Measurements from ENCODE around the gene MACROD2. TPM values are rescaled to one million over a fixed set of nuclear protein-coding genes. Genes with fewer than 3 reads are reported as not detected.

Gene MACROD2
- total RNA-seq, 2 experiments from 2014 or later = not detected

DNA sequence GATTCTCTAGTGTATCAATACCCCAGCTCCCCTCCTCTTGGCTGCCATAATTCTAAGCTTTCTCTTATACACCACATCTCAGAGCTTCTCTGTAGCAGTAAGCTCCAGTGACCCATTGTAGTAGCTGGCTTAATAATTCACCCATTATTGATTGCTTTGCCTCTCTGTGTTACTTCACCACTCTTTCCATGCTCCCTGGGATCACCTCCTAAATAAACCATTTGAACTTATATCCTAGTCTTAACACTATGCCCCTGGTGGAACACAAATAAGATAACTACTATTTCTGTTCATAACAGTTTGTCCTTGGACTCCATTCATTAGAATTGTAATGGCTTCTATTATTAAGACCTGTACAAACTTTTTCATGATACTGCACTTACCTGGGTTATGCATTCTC is 1819.0 kb downstream of the MACROD2 start:
- POLR2A ChIA-PET = no interaction called here
- Mint-ChIP-seq H3K27me3 (no peaks in the 10 kb centered on the region), H3K36me3 (ENCODE audit: low read depth) (no peaks in the 10 kb centered on the region), H3K27ac (no peak overlapping the region), H3K4me1 (no peaks in the 10 kb centered on the region), H3K4me3 (no peak overlapping the region), H3K9me3 (peaks cover 3% of the 10 kb centered on the region)
- DNase-seq = no peak
- CTCF ChIA-PET = no interaction called here

DNA sequence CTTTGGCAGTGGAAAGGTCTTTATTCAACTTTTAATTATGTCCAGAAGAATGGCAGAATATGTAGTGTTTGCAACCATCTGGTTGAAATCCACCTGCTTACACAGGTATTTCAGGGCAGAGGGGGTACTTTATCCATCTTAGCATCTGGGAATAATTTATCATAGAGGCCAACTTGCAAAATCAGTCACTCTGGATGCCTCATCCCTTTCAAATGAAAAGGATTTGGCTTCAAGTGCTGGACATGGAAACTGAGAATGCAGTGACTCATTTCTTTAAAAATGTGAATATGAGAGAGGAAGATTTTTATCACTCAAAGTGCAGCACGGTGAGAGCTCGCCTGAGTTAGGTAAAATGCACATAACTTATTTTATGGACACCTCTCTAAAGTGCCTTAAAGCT is 1819.6 kb downstream of the MACROD2 start:
- Mint-ChIP-seq H3K27ac (no peak overlapping the region), H3K27me3 (no peaks in the 10 kb centered on the region), H3K4me3 (no peak overlapping the region), H3K9me3 (peaks cover 3% of the 10 kb centered on the region), H3K4me1 (no peaks in the 10 kb centered on the region), H3K36me3 (ENCODE audit: low read depth) (no peaks in the 10 kb centered on the region)
- ChIA-PET CTCF (no interaction called here), POLR2A (no interaction called here)
- DNase-seq = no peak

DNA sequence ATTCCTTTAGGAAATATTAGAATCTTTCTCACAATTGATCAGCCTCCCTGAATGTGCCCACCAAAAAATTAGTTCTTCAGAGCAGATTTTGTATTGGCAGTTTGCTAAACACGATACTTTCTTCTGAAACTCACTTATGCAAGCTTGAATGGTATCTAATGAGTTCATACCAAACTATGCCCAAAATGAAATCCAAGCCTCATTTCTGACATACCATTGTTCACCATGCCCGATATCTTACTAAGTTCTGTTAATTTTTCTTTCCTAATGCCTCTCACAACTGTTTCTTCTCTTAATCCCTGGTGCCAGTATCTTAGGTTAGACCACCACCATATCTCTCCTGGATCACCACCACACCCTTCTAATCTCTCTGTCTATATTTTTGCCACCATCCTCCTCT is 1822.0 kb downstream of the MACROD2 start:
- no peak overlapping the region for H3K4me3 Mint-ChIP-seq
- no peak overlapping the region for H3K27ac Mint-ChIP-seq
- no peaks in the 10 kb centered on the region for H3K27me3 Mint-ChIP-seq
- no peaks in the 10 kb centered on the region for H3K36me3 Mint-ChIP-seq (ENCODE audit: low read depth)
- no peak for DNase-seq
- ChIA-PET CTCF (no interaction called here), POLR2A (no interaction called here)
- H3K4me1 Mint-ChIP-seq = no peaks in the 10 kb centered on the region
- peaks cover 3% of the 10 kb centered on the region for H3K9me3 Mint-ChIP-seq

DNA sequence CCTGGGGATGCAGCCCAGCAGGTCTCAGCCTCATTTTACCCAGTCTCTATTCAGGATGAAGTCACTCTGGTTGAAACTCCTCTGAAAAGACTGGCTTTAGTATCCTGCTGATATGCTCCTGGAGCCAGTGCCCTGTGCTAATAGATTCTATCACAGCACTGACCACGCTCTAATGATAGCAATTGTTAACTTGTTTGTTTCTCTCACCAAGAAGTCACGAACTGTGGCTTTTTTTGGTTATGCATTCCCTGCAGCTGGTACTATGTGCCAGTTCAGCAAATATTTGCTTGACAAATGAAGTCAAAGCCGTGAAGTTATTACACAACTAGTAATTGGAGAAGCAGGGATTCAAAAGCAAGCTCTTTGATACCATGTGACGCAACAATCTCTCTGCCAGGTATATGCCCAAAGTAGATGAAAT is 1823.3 kb downstream of the MACROD2 start:
- no peak for DNase-seq
- ChIA-PET CTCF (no interaction called here), POLR2A (no interaction called here)
- no peaks in the 10 kb centered on the region for H3K36me3 Mint-ChIP-seq (ENCODE audit: low read depth)
- H3K27ac Mint-ChIP-seq = no peak overlapping the region
- no peak overlapping the region for H3K4me3 Mint-ChIP-seq
- no peaks in the 10 kb centered on the region for H3K27me3 Mint-ChIP-seq
- peaks cover 3% of the 10 kb centered on the region for H3K9me3 Mint-ChIP-seq
- no peaks in the 10 kb centered on the region for H3K4me1 Mint-ChIP-seq

DNA sequence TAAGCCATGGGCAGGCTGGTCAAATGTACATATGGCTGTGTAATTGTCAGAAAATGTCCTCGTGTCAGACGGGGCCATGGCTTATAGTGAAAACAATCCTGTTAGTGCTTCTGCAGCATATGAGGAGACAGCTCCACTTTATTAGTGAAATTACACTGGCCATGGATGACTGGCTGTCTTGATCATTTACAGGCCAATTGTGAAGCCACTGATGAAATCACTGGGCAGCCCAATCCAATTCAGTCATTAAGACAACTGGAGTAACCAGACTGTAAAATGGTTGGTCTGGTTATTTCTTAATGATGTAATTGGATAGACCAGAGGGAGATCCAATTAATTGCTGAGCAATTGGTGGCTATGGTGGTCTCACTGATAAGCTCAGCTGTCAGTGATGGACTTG is 1828.4 kb downstream of the MACROD2 start:
- Mint-ChIP-seq H3K4me1 (no peaks in the 10 kb centered on the region), H3K4me3 (no peak overlapping the region), H3K27ac (no peak overlapping the region), H3K36me3 (ENCODE audit: low read depth) (no peaks in the 10 kb centered on the region), H3K9me3 (no peaks in the 10 kb centered on the region), H3K27me3 (no peaks in the 10 kb centered on the region)
- ChIA-PET POLR2A (no interaction called here), CTCF (no interaction called here)
- DNase-seq = no peak

DNA sequence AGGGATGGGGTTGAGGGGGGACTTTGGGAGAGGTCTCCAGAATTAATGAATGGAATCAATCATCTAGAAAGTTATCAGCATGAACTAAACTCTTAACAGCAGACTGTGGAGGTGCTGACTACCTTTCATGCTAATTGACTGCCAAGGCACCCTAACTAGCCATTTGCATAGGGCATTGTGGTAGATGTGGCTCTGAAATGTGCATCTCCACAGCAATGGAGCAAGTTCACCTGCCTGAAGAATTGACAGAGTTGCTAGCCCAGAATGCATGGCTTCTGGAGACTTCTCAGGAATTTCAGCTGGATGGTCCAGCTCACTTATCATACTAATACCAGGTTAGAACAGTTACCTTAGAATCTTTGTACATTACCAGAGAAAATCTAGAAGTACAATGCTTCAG is 1832.3 kb downstream of the MACROD2 start:
- Mint-ChIP-seq H3K27me3 (no peaks in the 10 kb centered on the region), H3K27ac (no peak overlapping the region)
- POLR2A ChIA-PET = no interaction called here

DNA sequence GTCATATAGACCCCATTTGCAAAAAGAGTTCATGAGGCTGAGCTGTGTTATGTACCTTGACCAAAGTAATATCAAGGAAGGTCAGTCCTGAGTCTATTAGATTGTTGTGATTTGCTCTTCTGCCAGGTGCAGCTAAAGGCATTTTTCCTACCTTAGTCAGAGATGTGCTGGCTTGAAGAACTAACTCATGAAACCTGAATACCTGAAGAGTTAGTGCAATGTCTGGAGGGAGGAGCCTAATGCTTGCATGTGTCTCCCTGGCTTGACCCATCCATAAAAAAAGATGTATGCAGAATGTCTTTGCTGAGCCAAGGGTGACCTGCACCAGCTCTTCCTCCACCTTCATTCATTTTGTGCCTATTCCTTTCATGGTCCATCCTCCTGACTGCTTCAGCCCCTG is 1835.9 kb downstream of the MACROD2 start:
- CTCF ChIA-PET = no interaction called here
- no peak for DNase-seq
- H3K4me3 Mint-ChIP-seq = no peak overlapping the region
- H3K9me3 Mint-ChIP-seq = peaks cover 6% of the 10 kb centered on the region
- no peaks in the 10 kb centered on the region for H3K4me1 Mint-ChIP-seq
- POLR2A ChIA-PET = no interaction called here
- no peak overlapping the region for H3K27ac Mint-ChIP-seq
- H3K27me3 Mint-ChIP-seq = no peaks in the 10 kb centered on the region
- H3K36me3 Mint-ChIP-seq (ENCODE audit: low read depth) = no peaks in the 10 kb centered on the region

More for the DNA sequence above, 1832.3 kb downstream of the MACROD2 start:
- no peaks in the 10 kb centered on the region for H3K4me1 Mint-ChIP-seq
- CTCF ChIA-PET = no interaction called here
- no peak overlapping the region for H3K4me3 Mint-ChIP-seq
- H3K36me3 Mint-ChIP-seq (ENCODE audit: low read depth) = no peaks in the 10 kb centered on the region
- H3K9me3 Mint-ChIP-seq = peaks cover 6% of the 10 kb centered on the region
- no peak for DNase-seq

DNA sequence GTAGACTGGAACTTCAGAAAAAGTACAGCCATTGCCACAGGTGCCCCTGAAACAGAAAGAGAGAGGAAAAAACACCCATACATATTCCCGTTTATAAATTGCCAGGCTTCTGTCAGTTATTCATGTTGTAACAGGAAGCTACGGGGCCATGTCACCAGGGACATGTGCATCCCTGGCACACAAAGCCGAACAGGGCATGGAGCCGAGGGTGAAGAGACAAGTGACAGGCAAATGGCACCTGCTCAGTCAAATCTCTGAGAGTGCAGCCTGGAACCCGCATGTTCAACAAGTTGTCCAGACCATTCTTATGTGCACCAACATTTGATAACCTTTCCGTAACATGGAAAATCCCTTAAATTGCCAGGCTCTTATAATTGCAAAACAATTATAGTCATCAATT is 1837.2 kb downstream of the MACROD2 start:
- DNase-seq = no peak
- ChIA-PET POLR2A (no interaction called here), CTCF (no interaction called here)
- H3K36me3 Mint-ChIP-seq (ENCODE audit: low read depth) = no peaks in the 10 kb centered on the region
- no peaks in the 10 kb centered on the region for H3K4me1 Mint-ChIP-seq
- no peak overlapping the region for H3K4me3 Mint-ChIP-seq
- H3K27ac Mint-ChIP-seq = no peak overlapping the region
- peaks cover 6% of the 10 kb centered on the region for H3K9me3 Mint-ChIP-seq
- no peaks in the 10 kb centered on the region for H3K27me3 Mint-ChIP-seq

DNA sequence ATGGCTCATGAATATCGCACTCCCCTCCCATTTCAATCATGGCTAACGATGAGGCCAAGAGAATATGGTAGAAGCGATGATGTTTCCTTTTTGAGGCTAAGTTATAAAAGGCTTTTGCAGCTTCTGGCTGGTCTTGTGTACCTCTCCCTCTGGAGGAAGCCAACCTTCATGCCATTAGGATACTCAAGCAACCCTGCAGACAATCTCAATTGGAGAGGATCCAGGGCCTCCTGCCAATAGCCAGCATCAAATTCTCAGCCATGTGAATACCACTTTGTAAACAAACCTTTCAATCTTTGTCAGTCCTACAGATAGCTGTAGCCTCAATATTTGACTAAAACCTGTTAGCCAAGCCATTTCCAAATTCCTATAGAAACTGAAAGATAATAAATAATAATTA is 1839.5 kb downstream of the MACROD2 start:
- no peak for DNase-seq
- CTCF ChIA-PET = no interaction called here
- Mint-ChIP-seq H3K4me3 (no peak overlapping the region), H3K4me1 (no peaks in the 10 kb centered on the region), H3K27ac (no peak overlapping the region), H3K9me3 (peaks cover 3% of the 10 kb centered on the region), H3K36me3 (ENCODE audit: low read depth) (no peaks in the 10 kb centered on the region), H3K27me3 (no peaks in the 10 kb centered on the region)
- POLR2A ChIA-PET = no interaction called here

DNA sequence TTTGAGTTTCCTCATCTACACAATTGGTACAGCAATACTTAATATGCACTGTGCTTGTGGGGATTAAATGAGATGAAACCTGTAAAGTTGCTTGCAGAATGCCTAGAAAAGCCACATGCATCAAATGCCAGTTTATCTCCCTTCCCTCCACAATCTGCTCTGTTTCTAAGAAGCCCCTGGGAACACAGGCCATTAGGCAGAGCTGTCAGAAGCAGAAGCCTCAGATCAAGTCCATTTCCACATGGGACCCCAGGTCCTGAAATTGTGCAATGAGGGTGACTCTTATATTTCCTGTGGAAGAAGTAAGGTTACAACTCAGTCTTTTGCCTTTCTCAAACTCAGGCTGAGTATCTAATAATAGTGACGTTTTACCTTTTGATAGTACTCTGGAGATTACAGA is 1840.5 kb downstream of the MACROD2 start:
- no peaks in the 10 kb centered on the region for H3K27me3 Mint-ChIP-seq
- H3K36me3 Mint-ChIP-seq (ENCODE audit: low read depth) = no peaks in the 10 kb centered on the region
- ChIA-PET POLR2A (no interaction called here), CTCF (no interaction called here)
- DNase-seq = no peak
- no peak overlapping the region for H3K4me3 Mint-ChIP-seq
- no peaks in the 10 kb centered on the region for H3K4me1 Mint-ChIP-seq
- peaks cover 2% of the 10 kb centered on the region for H3K9me3 Mint-ChIP-seq
- no peak overlapping the region for H3K27ac Mint-ChIP-seq

DNA sequence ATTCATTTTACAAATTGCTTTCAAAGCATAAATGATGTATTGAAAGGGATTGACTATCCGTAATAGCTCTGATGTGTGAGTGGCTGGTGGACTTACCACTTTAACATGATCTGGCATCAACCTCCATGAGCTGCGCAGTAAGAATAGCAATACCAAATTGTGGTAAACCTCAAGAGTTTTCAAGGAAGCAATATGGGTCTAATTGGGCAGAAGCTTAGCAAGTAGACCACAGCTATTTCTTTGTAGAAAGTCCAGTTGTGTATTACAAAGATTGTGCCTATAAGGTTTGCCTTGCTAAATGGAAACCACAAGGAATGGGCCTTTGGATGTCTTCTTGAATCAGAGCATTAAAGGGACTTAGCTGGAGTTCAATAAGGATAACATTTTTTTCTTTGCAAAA is 1841.3 kb downstream of the MACROD2 start:
- Mint-ChIP-seq H3K4me1 (no peaks in the 10 kb centered on the region), H3K27me3 (no peaks in the 10 kb centered on the region), H3K4me3 (no peak overlapping the region), H3K9me3 (peaks cover 2% of the 10 kb centered on the region), H3K36me3 (ENCODE audit: low read depth) (no peaks in the 10 kb centered on the region), H3K27ac (no peak overlapping the region)
- CTCF ChIA-PET = no interaction called here
- POLR2A ChIA-PET = no interaction called here
- no peak for DNase-seq

DNA sequence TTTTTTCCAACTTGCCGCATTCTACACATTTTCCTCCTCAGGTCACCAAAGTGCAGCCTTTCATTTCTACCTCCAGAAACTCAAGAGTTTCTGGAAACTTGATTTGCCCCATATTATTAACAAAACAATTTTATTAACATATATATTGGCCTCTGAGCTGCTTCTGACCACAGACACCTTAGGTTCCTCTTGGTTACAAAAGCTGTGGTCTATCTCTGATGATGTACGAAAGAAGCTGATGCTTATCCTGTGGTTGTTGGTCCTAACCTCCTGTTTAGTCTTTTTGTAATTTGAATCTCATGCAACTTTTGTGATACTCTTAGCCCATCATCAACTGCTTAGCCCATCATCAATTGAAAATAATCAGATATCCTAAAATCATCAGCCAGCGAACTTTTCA is 1842.2 kb downstream of the MACROD2 start:
- CTCF ChIA-PET = no interaction called here
- H3K4me3 Mint-ChIP-seq = no peak overlapping the region
- H3K36me3 Mint-ChIP-seq (ENCODE audit: low read depth) = no peaks in the 10 kb centered on the region
- H3K4me1 Mint-ChIP-seq = no peaks in the 10 kb centered on the region
- no peak overlapping the region for H3K27ac Mint-ChIP-seq
- DNase-seq = no peak
- H3K9me3 Mint-ChIP-seq = peaks cover 3% of the 10 kb centered on the region
- no peaks in the 10 kb centered on the region for H3K27me3 Mint-ChIP-seq
- POLR2A ChIA-PET = no interaction called here

DNA sequence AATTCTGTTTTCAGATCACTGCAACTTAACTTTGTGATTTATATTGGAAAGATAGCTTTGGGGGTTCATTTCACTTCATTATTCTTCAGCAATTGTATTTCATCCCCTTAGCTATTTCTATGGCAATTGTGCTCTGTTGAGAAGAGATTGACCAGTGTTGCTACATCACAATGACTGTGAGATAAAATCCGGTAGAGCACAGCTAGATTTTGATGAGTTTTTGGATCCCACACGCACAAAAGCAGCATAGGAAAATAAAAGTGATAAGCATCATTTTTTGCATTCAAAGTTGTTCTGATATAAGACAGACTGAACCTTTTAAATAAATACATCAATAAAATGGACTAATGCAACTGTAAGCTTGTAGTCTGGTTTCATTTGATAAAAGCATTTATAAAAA is 1843.2 kb downstream of the MACROD2 start:
- ChIA-PET POLR2A (no interaction called here), CTCF (no interaction called here)
- peaks cover 3% of the 10 kb centered on the region for H3K9me3 Mint-ChIP-seq
- H3K27ac Mint-ChIP-seq = no peak overlapping the region
- no peaks in the 10 kb centered on the region for H3K27me3 Mint-ChIP-seq
- no peak overlapping the region for H3K4me3 Mint-ChIP-seq
- DNase-seq = no peak
- H3K4me1 Mint-ChIP-seq = no peaks in the 10 kb centered on the region
- H3K36me3 Mint-ChIP-seq (ENCODE audit: low read depth) = no peaks in the 10 kb centered on the region

DNA sequence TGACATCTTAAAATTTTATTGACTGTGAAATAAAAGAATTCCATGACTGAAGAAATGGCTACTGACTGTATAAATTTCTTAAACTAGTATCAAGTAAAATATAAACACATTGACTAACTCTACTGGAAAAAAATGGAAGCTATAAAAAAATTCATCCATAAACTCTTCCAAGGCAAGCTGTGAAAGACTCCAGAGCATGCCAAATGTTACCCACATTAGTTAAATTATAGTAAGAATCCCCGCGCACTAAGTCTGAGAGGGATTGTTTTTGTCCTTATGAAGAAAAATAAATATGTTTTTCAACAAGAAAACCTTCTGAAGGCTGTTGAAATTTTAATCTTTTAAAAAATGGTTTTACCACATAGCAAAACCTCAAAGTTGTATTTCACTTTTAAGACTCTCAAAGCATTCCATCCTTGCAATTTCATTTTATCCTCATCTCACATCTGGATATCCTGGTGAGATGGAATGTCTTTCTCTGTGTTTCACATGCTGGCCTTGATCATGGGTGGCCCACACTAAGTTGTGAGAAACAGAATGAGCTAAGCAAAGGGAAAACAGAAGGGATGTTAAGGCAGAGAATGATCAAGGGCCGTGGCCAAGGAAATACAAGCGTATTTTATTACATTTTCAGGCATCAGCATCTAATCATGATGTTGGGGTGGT is 1845.5 kb downstream of the MACROD2 start:
- H3K4me1 Mint-ChIP-seq = no peaks in the 10 kb centered on the region
- no peak overlapping the region for H3K27ac Mint-ChIP-seq
- POLR2A ChIA-PET = no interaction called here
- H3K4me3 Mint-ChIP-seq = no peak overlapping the region
- DNase-seq = no peak
- H3K9me3 Mint-ChIP-seq = peaks cover 3% of the 10 kb centered on the region
- CTCF ChIA-PET = no interaction called here
- H3K36me3 Mint-ChIP-seq (ENCODE audit: low read depth) = no peaks in the 10 kb centered on the region
- no peaks in the 10 kb centered on the region for H3K27me3 Mint-ChIP-seq

DNA sequence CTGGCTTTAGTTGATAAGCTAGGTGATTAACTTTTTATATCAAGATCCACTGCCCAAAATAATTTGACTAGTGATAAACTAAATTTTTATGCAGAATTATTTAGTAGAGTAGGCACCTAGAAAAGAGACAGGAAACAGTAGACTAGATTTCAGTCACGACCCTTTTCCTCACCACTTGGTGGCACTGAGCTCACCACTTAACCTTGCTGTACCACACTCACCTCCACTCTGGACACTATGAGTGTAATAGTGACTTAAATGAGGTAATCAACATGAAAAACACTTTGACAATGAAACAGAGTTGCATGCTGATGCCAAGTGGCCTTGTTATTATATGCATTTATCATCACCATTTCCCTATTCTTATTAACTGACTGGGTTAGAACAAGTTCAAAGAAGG is 1847.6 kb downstream of the MACROD2 start:
- Mint-ChIP-seq H3K9me3 (peaks cover 3% of the 10 kb centered on the region), H3K4me3 (no peak overlapping the region), H3K27me3 (no peaks in the 10 kb centered on the region), H3K4me1 (no peaks in the 10 kb centered on the region), H3K36me3 (ENCODE audit: low read depth) (no peaks in the 10 kb centered on the region), H3K27ac (no peak overlapping the region)
- CTCF ChIA-PET = no interaction called here
- POLR2A ChIA-PET = no interaction called here
- no peak for DNase-seq

Data from activated CD4-positive, alpha-beta memory T cell treated with anti-CD3 and anti-CD28 coated beads, Interleukin-2, amount 10 ng/mL, durations not matched to agents 7 days and 5 days (primary cell).